GM19452 (cell line): ENCODE measurements around the gene NEURL1B.
"Not testable (repeated sequence)": the region's sequence is repeated elsewhere in the genome, so short reads cannot be mapped to it uniquely, and the experiment has no call there.

Source experiments
- ATAC-seq: cut with Tn5 transposase; IDR thresholded peaks from one replicate; pipeline ENCODE4 v1.9.1; 2021; ENCODE audit not compliant: unreplicated experiment

Gene NEURL1B

GRCh38 chr5:172647352-172648012, 6.4 kb downstream of the NEURL1B start:
- ATAC-seq, result no peak

- ATAC-seq, result no peak
Measured at GRCh38 chr5:172648013-172648381, 6.9 kb downstream of the NEURL1B start.

DNA sequence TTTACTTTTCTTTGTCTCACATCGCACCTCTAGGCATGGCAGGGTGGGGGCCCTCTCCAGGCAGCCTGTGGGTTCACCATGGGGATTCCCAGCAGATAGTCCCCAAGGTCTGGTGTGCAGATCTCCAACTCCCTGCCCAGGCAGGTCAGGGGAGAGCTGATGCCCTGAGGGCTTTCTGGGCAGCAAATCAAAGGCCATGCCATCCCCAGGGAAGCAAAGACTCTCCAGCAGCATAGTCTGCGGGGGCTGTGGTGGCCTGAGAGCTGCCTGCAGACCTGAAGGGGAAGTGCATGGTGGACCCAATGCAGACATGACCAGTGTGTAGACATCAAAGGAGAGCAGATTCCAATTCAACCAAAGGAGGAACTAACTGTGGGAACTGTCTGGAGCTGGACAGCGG, 7.7 kb downstream of the NEURL1B start:
- ATAC-seq, result no peak

DNA sequence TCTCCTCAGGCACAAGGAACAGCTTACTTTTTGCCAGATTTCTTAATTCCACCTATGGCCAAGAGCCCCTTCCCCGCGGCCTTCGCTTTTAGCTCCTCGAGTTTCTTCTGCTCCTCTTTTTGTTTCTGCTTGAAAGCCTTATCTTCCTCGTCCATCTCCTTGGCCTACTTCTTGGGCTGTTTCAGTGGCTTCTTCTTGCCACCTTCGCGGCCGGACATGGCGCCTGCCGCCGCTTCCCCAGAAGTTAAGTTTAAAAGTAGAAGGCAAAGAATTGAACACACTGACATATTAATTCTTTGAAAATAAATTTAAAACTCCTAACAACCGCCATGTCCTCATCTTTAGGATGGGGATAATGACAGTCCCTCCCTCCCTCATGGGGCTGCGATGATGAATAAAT, 15.4 kb downstream of the NEURL1B start:
- ATAC-seq, result not testable (repeated sequence)

DNA sequence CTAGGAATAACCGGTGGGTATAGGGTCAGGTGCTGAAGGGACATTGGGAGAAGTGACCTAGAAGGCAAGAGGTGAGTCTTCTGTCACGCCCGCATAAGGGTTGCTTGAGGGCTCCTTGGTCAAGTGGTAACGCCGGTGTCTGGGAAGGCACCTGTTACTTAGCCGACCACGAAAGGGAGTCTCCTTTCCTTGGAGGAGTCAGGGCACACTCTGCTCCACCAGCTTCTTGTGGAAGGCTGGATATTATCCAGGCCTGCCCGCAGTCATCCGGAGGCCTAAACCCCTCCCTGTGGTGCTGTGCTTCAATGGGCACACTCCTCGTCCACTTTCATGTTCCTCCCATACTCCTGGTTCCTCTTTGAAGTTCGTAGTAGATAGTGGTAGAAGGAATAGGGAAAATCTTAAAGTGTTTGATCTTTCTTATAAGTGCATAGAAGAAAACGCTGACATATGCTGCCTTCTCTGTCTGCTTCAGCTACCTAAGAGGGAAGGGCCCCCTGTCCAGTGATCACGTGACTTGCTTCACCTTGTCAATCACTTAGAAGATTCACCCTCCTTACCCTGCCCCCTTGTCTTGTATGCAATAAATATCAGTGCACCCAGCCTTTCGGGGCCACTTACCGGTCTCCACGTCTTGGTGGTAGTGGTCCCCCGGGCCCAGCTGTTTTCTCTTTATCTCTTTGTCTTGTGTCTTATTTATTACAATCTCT, 16.6 kb downstream of the NEURL1B start:
- not testable (repeated sequence) for ATAC-seq

DNA sequence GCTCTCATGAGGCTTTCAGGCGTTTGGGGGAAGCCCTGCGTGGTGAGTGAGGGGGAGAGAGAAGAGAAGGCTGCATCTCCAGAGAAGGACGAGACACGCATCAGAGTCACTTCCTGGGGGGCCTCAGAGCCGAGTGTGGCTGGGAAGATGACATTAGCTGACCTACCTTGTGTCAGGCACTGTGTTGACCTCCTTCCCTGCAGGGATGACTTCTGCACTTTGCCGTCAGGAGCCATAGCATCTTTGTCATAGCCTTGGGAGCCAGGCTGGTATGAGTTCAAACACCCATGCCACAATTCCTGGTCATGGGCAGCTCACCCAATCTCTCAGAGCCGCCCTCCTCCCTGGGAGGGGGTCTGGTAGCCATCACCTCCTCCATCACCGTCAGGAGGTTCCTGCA, 17.3 kb downstream of the NEURL1B start:
- ATAC-seq, result no peak

DNA sequence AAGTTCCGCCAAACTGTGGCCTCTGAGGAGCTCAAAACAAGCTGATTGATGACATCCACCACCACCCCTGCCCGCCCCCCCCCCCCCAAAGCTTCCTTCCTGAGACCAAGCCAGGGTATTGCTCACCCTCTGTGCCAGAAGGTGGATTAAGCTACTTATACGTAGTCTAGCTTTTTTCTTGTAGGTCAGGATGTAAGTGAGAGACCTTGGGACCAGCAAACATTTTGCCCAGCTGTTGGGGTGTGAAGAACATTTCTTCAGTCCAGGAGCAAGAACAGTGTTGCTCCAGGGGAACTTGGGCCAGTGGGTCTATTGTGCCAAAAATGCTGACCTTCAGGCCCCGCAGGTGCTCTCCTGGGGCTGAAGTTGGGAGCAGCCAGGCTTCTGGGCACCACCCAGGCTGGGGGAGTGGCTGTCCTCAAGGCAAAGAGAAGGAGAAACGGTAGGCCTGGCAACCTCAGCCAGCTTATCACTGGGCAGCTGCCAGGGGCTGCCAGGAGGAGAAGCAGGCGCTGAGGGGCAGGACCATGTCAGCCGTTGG, 18.0 kb downstream of the NEURL1B start:
- no peak for ATAC-seq

GRCh38 chr5:172659570-172659908, 18.5 kb downstream of the NEURL1B start:
- ATAC-seq, result no peak

GRCh38 chr5:172659909-172660628, 19.0 kb downstream of the NEURL1B start:
- no peak for ATAC-seq

- ATAC-seq, result no peak
Measured at GRCh38 chr5:172660974-172661373, 19.9 kb downstream of the NEURL1B start.

DNA sequence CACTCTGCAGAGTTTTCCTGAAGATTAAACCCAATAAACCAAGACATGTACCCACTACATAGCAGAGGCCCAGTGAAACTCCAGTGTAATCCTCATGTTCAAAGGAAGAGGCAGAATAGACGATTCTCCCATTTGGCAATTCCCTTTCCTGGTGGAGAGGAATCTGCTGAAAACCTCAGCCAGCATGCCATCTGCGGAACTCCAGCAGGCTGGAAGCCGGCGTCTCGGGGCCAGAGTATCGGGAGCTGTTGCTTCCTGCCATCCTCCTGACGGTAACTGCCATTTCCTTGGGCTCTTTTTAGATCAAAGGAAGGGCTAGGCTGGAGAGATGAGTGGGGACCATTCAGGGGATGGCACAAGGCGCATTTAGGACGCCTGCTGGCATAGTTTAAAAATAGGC, 20.5 kb downstream of the NEURL1B start:
- no peak for ATAC-seq

- no peak for ATAC-seq
Measured at GRCh38 chr5:172662596-172662995, 21.5 kb downstream of the NEURL1B start.

- no peak for ATAC-seq
Measured at GRCh38 chr5:172664018-172664417, 23.0 kb downstream of the NEURL1B start.

GRCh38 chr5:172664681-172665541, 23.8 kb downstream of the NEURL1B start:
- no peak for ATAC-seq

- no peak for ATAC-seq
Measured at GRCh38 chr5:172666251-172666650, 25.2 kb downstream of the NEURL1B start.

DNA sequence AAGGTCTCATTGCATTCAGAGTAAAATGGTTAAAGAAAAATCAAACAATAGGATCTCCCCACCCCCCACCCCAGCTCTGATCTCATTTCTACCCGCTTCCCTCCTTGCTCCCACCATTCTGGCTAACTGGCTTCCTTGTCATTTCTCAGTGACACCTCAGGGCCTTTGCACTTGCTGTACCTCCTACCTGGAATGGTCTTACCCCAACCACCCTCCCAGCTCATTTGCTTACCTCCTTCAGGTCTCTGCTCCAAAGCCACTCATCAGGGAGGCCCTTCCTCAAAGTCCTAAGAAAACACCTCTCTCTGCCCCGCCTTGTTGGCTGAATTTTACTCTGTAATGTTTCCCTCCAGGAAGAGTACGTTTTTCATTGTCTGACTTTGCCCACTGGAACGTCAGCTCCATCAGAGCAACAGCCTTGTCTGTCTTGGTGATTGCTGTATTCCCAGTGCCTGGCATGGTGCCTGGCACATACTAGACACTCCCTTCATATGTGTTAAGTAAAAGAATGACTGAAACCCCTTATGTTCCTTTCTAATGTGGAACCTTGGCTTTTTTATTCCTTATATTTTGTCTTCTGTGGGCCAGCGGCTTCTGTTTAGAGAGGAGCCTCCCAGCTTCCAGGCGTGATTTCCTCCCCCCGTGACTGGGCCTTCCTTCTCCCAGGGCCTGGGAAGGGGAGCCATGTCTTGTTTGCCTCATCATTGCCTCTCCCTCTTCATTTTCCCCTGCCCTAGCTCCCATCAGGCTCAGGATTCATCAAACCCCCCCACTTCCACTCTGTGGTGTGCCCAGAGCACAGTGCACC, 26.9 kb downstream of the NEURL1B start:
- ATAC-seq, result no peak

GRCh38 chr5:172668594-172669071, 27.6 kb downstream of the NEURL1B start:
- ATAC-seq, result no peak

- ATAC-seq, result no peak
Measured at GRCh38 chr5:172669386-172670004, 28.4 kb downstream of the NEURL1B start.

DNA sequence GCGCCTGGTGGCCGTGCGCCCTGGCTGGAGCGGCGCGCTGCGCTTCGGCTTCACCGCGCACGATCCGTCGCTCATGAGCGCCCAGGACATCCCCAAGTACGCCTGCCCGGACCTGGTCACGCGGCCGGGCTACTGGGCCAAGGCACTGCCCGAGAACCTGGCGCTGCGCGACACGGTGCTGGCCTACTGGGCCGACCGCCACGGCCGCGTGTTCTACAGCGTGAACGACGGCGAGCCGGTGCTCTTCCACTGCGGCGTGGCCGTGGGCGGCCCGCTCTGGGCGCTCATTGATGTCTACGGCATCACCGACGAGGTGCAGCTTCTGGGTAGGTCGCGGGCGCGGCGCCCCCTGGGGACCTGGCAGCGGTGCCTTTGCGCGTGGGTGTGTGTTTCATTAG, 28.9 kb downstream of the NEURL1B start:
- ATAC-seq, result no peak

DNA sequence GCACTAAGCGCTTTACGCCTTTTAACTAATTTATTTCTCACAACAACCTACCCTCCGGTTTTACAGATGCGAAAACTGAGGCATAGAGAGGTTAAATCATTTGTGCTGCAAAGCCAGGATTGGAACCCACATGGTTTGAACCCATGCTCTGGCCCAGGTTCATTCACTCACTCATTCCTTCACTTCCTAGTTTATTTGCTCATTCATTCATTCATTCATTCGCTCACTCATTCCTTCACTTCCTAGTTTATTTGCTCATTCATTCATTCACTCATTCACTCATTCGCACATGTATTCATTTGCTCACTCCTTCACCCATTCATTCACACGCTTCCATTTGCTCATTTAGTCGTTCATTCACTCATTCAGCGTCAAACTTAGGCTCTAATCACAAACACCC, 29.4 kb downstream of the NEURL1B start:
- ATAC-seq, result no peak
